Fibroblast of lung (primary cell): ENCODE measurements around the gene CLEC11A. TPM values are rescaled to one million over a fixed set of nuclear protein-coding genes. Genes with fewer than 3 reads are reported as not detected.

Experiments used
- DNase-seq, 2 donors: peaks; one replicate each; pipeline versions ENCODE4 v3.0.0 to v3.0.0-alpha.2; 2010; ENCODE audit warnings: low read depth in 2 of 2
- H2AFZ ChIP-seq: 2 replicates; pipeline ENCODE4 v1.5.1; 2012; ENCODE audit warnings: low read length, control low read depth, inconsistent platforms
- H3K27ac ChIP-seq: 2 replicates; pipeline ENCODE4 v1.5.1; 2011; ENCODE audit warnings: low read length, control low read depth; ENCODE audit not compliant: insufficient read depth
- H3K27me3 ChIP-seq: 2 replicates; pipeline ENCODE4 v1.5.1; 2011; ENCODE audit warnings: mild to moderate bottlenecking, low read length; ENCODE audit not compliant: control insufficient read depth, insufficient read depth
- H3K36me3 ChIP-seq: 2 replicates; pipeline ENCODE4 v1.5.1; 2011; ENCODE audit warnings: low read length; ENCODE audit not compliant: control insufficient read depth, insufficient read depth
- H3K4me1 ChIP-seq: 2 replicates; pipeline ENCODE4 v1.5.1; 2011; ENCODE audit warnings: low read length; ENCODE audit not compliant: control insufficient read depth, insufficient read depth; ENCODE audit errors: extremely low read depth
- H3K4me2 ChIP-seq: 2 replicates; pipeline ENCODE4 v1.5.1; 2011; ENCODE audit warnings: low read length, control low read depth; ENCODE audit not compliant: insufficient read depth; ENCODE audit errors: extremely low read depth
- H3K4me3 ChIP-seq, 4 experiments: fragments of 200-600 bp in 1 of 4; sonication (generic) in 1 of 4; replicated peaks in 1 of 4; 2 replicates each; pipeline ENCODE4 v1.5.1; 2011 to 2016; ENCODE audit warnings: low read length in 4 of 4, low read depth in 3 of 4, mild to moderate bottlenecking in 3 of 4, control low read depth in 2 of 4, inconsistent platforms in 1 of 4, mixed read lengths in 1 of 4; ENCODE audit not compliant: insufficient read depth in 1 of 4; ENCODE audit errors: control extremely low read depth in 1 of 4
- H3K79me2 ChIP-seq: 2 replicates; pipeline ENCODE4 v1.5.1; 2012; ENCODE audit warnings: mild to moderate bottlenecking, low read length, inconsistent platforms; ENCODE audit not compliant: control insufficient read depth, insufficient read depth
- H3K9ac ChIP-seq: 2 replicates; pipeline ENCODE4 v1.5.1; 2011; ENCODE audit warnings: mild to moderate bottlenecking, low read length, control low read depth; ENCODE audit not compliant: insufficient read depth
- H3K9me3 ChIP-seq: 2 replicates; pipeline ENCODE4 v1.5.1; 2012; ENCODE audit warnings: low read depth, low read length; ENCODE audit not compliant: control insufficient read depth, insufficient read depth
- H4K20me1 ChIP-seq: 2 replicates; pipeline ENCODE4 v1.5.1; 2011; ENCODE audit warnings: low read length; ENCODE audit not compliant: control insufficient read depth, insufficient read depth; ENCODE audit errors: extremely low read depth
- EZH2 ChIP-seq: IDR thresholded peaks from 2 replicates; pipeline ENCODE4 v1.5.1; 2012; ENCODE audit warnings: low read length, control low read depth, mild to moderate bottlenecking; ENCODE audit errors: missing control alignments
- polyA plus RNA-seq, 2 donors: library from polyadenylated mRNA; depleted of rRNA in 1 of 2; stranded (reverse) in 1 of 2; unstranded in 1 of 2; fragments of >200 nt; gene quantifications; 2 replicates each; pipeline ENCODE4 v1.2.1, GENCODE V29; 2011 to 2012; ENCODE audit warnings: missing spikeins in 1 of 2
- total RNA-seq: library from RNA; depleted of rRNA; stranded (reverse); fragments of >200 nt; gene quantifications from 2 replicates; pipeline ENCODE4 v1.2.1, GENCODE V29; 2014
- TF ChIP-seq, protein P1 (sequence below), 2 donors: IDR thresholded peaks in 1 of 2; conservative IDR thresholded peaks in 1 of 2; 1 replicate in 1 of 2; 2 replicates in 1 of 2; pipeline ENCODE4 v1.5.1; 2011 to 2012; ENCODE audit warnings: low read length in 2 of 2, control low read depth in 1 of 2, inconsistent platforms in 1 of 2, low read depth in 1 of 2, mild to moderate bottlenecking in 1 of 2

Gene CLEC11A
- total and polyA plus RNA-seq, 2 donors (not counting 1 experiment from before 2014, with no cell fraction given): 22.5 to 69.4 TPM

- Histone ChIP-seq H3K4me3 (no peak overlapping the region), H3K4me2 (no peak overlapping the region), H4K20me1 (no peaks in the 10 kb centered on the region), H3K36me3 (no peaks in the 10 kb centered on the region), H3K27ac (no peak overlapping the region), H3K9ac (no peak overlapping the region), H3K27me3 (no peaks in the 10 kb centered on the region), H3K79me2 (no peaks in the 10 kb centered on the region), H3K4me1 (no peaks in the 10 kb centered on the region), H3K9me3 (no peaks in the 10 kb centered on the region), H2AFZ (no peak overlapping the region)
- TF ChIP-seq EZH2: no peak
- TF ChIP-seq, protein P1, sequence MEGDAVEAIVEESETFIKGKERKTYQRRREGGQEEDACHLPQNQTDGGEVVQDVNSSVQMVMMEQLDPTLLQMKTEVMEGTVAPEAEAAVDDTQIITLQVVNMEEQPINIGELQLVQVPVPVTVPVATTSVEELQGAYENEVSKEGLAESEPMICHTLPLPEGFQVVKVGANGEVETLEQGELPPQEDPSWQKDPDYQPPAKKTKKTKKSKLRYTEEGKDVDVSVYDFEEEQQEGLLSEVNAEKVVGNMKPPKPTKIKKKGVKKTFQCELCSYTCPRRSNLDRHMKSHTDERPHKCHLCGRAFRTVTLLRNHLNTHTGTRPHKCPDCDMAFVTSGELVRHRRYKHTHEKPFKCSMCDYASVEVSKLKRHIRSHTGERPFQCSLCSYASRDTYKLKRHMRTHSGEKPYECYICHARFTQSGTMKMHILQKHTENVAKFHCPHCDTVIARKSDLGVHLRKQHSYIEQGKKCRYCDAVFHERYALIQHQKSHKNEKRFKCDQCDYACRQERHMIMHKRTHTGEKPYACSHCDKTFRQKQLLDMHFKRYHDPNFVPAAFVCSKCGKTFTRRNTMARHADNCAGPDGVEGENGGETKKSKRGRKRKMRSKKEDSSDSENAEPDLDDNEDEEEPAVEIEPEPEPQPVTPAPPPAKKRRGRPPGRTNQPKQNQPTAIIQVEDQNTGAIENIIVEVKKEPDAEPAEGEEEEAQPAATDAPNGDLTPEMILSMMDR (conservative IDR thresholded peaks at IDR 0.05 in 1 of 2, IDR thresholded peaks at IDR 0.05 in 1 of 2; ENCODE audit: low read depth in 1 of 2, low read length in 2 of 2): no peak
- DNase-seq: no peak
Measured at GRCh38 chr19:50710612-50711011, 12.6 kb upstream of the CLEC11A start.

DNA sequence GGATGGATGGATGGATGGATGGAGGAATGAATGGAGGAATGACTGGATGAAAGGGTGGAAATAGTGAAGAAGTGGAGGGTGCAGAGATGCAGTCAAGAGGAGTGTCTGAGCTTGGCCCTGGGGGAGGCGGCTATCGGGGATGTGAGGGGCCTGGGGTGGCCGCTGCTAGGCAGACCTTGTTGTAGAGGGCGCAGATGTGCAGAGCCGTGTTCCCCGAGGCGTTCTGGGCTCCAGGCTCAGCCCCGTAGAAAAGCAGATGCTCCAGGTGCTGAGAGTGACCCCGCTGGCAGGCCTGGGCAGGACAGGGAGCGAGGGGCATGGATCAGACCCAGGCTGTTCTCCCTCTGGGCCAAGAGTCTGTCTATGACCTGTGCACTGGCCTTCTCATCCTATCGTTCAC is 12.0 kb upstream of the CLEC11A start:
- Histone ChIP-seq H3K4me2 (no peak overlapping the region), H3K27ac (no peak overlapping the region), H3K27me3 (no peaks in the 10 kb centered on the region), H3K79me2 (no peaks in the 10 kb centered on the region), H3K36me3 (no peaks in the 10 kb centered on the region), H3K4me1 (no peaks in the 10 kb centered on the region), H3K4me3 (no peak overlapping the region), H3K9ac (no peak overlapping the region), H2AFZ (no peak overlapping the region), H4K20me1 (no peaks in the 10 kb centered on the region), H3K9me3 (no peaks in the 10 kb centered on the region)
- TF ChIP-seq, protein P1 (conservative IDR thresholded peaks at IDR 0.05 in 1 of 2, IDR thresholded peaks at IDR 0.05 in 1 of 2; ENCODE audit: low read depth in 1 of 2, low read length in 2 of 2): no peak
- no peak for TF ChIP-seq EZH2
- DNase-seq: no peak

DNA sequence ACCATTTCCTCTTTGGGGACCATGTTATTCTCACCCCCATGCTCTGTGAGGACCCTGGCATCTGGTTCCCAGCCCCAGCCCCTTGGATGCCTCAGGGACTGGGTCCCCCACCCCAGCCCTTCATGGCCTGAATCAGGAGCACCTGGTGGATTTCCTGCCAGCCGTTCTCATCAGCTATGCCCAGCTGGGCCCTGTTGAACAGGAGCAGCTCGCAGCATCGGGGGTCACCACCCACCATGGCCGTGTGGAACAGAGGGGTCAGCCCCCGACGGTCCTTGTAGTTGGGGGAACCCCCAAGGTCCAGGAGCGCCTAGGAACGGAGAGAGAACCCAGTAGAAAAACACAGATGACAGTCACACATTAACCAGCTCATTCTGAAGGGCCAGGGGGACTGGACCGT is 11.4 kb upstream of the CLEC11A start:
- no peak for TF ChIP-seq EZH2
- TF ChIP-seq, protein P1 (conservative IDR thresholded peaks at IDR 0.05 in 1 of 2, IDR thresholded peaks at IDR 0.05 in 1 of 2; ENCODE audit: low read depth in 1 of 2, low read length in 2 of 2): no peak
- Histone ChIP-seq H3K36me3 (no peaks in the 10 kb centered on the region), H3K4me2 (no peak overlapping the region), H3K4me1 (no peaks in the 10 kb centered on the region), H3K27me3 (no peaks in the 10 kb centered on the region), H4K20me1 (no peaks in the 10 kb centered on the region), H2AFZ (no peak overlapping the region), H3K9ac (no peak overlapping the region), H3K27ac (no peak overlapping the region), H3K9me3 (no peaks in the 10 kb centered on the region), H3K4me3 (no peak overlapping the region), H3K79me2 (no peaks in the 10 kb centered on the region)
- no peak for DNase-seq
